Neural cell (in vitro differentiated cells): Measurements from ENCODE around the gene SEMG2. TPM values are rescaled to one million over a fixed set of nuclear protein-coding genes. Genes with fewer than 3 reads are reported as not detected.

Experiments
- H2AFZ ChIP-seq: fragments of 200-600, 300-800 bp; sonication (generic), shearing (Covaris generic); 2 replicates; pipeline ENCODE4 v1.6.0; 2014; ENCODE audit warnings: low read depth, mild to moderate bottlenecking, antibody characterized with exemption, low read length, moderate library complexity
- H3F3A ChIP-seq: fragments of 200-600 bp; shearing (Covaris generic); 2 replicates; pipeline ENCODE4 v1.6.1; 2016; ENCODE audit warnings: mild to moderate bottlenecking, moderate library complexity, mixed read lengths, antibody characterized with exemption, low read length; ENCODE audit not compliant: insufficient read depth, poor library complexity, severe bottlenecking
- H3K27ac ChIP-seq: fragments of 200-600, 300-800 bp; sonication (generic), shearing (Covaris generic); 2 replicates; pipeline ENCODE4 v1.5.1; 2014; ENCODE audit warnings: mild to moderate bottlenecking, low read length, moderate library complexity
- H3K27me3 ChIP-seq: fragments of 300-800, 200-600 bp; sonication (generic), shearing (Covaris generic); 2 replicates; pipeline ENCODE4 v1.6.0; 2014; ENCODE audit warnings: mild to moderate bottlenecking, low read depth, low read length, moderate library complexity; ENCODE audit not compliant: insufficient read depth
- H3K36me3 ChIP-seq: fragments of 300-800, 200-600 bp; sonication (generic), shearing (Covaris generic); 2 replicates; pipeline ENCODE4 v1.5.1; 2014; ENCODE audit warnings: mild to moderate bottlenecking, antibody characterized with exemption, low read length, moderate library complexity; ENCODE audit not compliant: insufficient read depth
- H3K4me2 ChIP-seq: fragments of 300-800, 200-600 bp; sonication (generic), shearing (Covaris generic); 2 replicates; pipeline ENCODE4 v1.6.0; 2014; ENCODE audit warnings: mild to moderate bottlenecking, low read length
- H3K4me3 ChIP-seq: fragments of 300-800, 200-600 bp; sonication (generic), shearing (Covaris generic); 2 replicates; pipeline ENCODE4 v1.5.1; 2014; ENCODE audit warnings: mild to moderate bottlenecking, low read length, moderate library complexity
- H3K79me2 ChIP-seq: fragments of 200-600 bp; shearing (Covaris generic); replicated peaks from 2 replicates; pipeline ENCODE4 v1.6.0; 2014; ENCODE audit warnings: mild to moderate bottlenecking, low read length, moderate library complexity; ENCODE audit not compliant: insufficient read depth
- H3K9ac ChIP-seq: fragments of 300-800, 200-600 bp; sonication (generic), shearing (Covaris generic); 2 replicates; pipeline ENCODE4 v1.6.1; 2016; ENCODE audit warnings: mild to moderate bottlenecking, low read length, mixed read lengths
- H3K9me2 ChIP-seq: fragments of 200-600 bp; shearing (Covaris generic); 2 replicates; pipeline ENCODE4 v1.6.1; 2016; ENCODE audit warnings: mild to moderate bottlenecking, low read length, mixed read lengths; ENCODE audit not compliant: insufficient read depth
- H3K9me3 ChIP-seq: fragments of 200-600, 300-800 bp; sonication (generic), shearing (Covaris generic); 2 replicates; pipeline ENCODE4 v1.6.1; 2016; ENCODE audit warnings: mild to moderate bottlenecking, mixed run types, low read length, moderate library complexity, mixed read lengths
- H4K20me1 ChIP-seq: fragments of 200-600 bp; shearing (Covaris generic); 2 replicates; pipeline ENCODE4 v1.6.1; 2016; ENCODE audit warnings: mild to moderate bottlenecking, mixed run types; ENCODE audit not compliant: insufficient read depth
- CTCF ChIP-seq: fragments of 450-650 bp; IDR thresholded peaks from 2 replicates; pipeline ENCODE4 v1.5.1; 2014; ENCODE audit warnings: antibody characterized with exemption, mild to moderate bottlenecking, moderate library complexity; ENCODE audit not compliant: poor library complexity, severe bottlenecking
- EP300 ChIP-seq: fragments of 450-650 bp; conservative IDR thresholded peaks from 2 replicates; pipeline ENCODE4 v1.6.1; 2014; ENCODE audit warnings: antibody characterized with exemption, mild to moderate bottlenecking, moderate library complexity; ENCODE audit not compliant: poor library complexity, severe bottlenecking
- EZH2 ChIP-seq: fragments of 200-600, 300-800 bp; shearing (Covaris generic), sonication (generic); IDR thresholded peaks from 2 replicates; pipeline ENCODE4 v1.6.1; 2014; ENCODE audit warnings: antibody characterized with exemption, low read length, borderline replicate concordance, mild to moderate bottlenecking; ENCODE audit not compliant: insufficient read depth, poor library complexity, severe bottlenecking
- MXI1 ChIP-seq: fragments of 450-650 bp; conservative IDR thresholded peaks from 2 replicates; pipeline ENCODE4 v1.6.1; 2014; ENCODE audit warnings: antibody characterized with exemption, mild to moderate bottlenecking; ENCODE audit not compliant: poor library complexity, severe bottlenecking
- POLR2AphosphoS5 ChIP-seq: IDR thresholded peaks from 2 replicates; pipeline ENCODE4 v1.6.1; 2012
- RAD21 ChIP-seq: fragments of 450-650 bp; conservative IDR thresholded peaks from 2 replicates; pipeline ENCODE4 v1.6.1; 2014; ENCODE audit warnings: antibody characterized with exemption, mild to moderate bottlenecking, moderate library complexity
- SMC3 ChIP-seq: fragments of 450-650 bp; conservative IDR thresholded peaks from 2 replicates; pipeline ENCODE4 v1.6.1; 2014; ENCODE audit warnings: antibody characterized with exemption, mild to moderate bottlenecking, moderate library complexity; ENCODE audit not compliant: poor library complexity
- TAF1 ChIP-seq: IDR thresholded peaks from 2 replicates; pipeline ENCODE4 v1.6.1; 2012; ENCODE audit warnings: low read depth
- polyA plus RNA-seq: library from polyadenylated mRNA; depleted of rRNA; stranded (reverse); fragments of >200 nt; gene quantifications from 2 replicates; pipeline ENCODE4 v1.2.3, GENCODE V29; 2014
- TF ChIP-seq, protein P1 (sequence below): IDR thresholded peaks from 2 replicates; pipeline ENCODE4 v1.6.1; 2012; ENCODE audit warnings: borderline replicate concordance

The SEMG2 gene
- polyA plus RNA-seq, 1 donor from 2014 or later: not detected

DNA sequence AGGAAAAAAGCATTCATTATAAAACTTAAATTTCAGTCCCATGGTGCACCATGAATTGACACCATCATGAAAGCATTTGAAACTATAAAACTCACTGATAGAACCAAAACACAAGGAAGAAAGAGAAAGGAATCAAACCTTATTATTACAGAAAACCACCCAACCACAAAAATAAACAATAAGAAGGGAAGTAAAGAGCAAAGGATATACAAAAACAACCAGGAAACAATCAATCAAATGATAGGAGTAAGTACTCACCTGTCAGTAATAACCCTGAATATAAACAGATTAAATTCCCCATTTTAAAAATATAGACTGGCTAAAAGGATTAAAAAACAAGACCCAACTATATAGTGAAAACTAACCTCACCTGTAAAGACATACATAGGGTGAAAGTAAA, 27.4 kb downstream of the SEMG2 start:
- Histone ChIP-seq H3K9me2 (no peaks in the 10 kb centered on the region), H3K9ac (no peak overlapping the region), H3K36me3 (no peaks in the 10 kb centered on the region), H3K27ac (no peak overlapping the region), H3K4me2 (no peak overlapping the region), H3K27me3 (no peaks in the 10 kb centered on the region), H3F3A (no peaks in the 10 kb centered on the region), H3K9me3 (no peaks in the 10 kb centered on the region), H4K20me1 (no peaks in the 10 kb centered on the region), H3K4me3 (no peak overlapping the region), H3K79me2 (no peaks in the 10 kb centered on the region), H2AFZ (no peak overlapping the region)
- TF ChIP-seq, protein P1, sequence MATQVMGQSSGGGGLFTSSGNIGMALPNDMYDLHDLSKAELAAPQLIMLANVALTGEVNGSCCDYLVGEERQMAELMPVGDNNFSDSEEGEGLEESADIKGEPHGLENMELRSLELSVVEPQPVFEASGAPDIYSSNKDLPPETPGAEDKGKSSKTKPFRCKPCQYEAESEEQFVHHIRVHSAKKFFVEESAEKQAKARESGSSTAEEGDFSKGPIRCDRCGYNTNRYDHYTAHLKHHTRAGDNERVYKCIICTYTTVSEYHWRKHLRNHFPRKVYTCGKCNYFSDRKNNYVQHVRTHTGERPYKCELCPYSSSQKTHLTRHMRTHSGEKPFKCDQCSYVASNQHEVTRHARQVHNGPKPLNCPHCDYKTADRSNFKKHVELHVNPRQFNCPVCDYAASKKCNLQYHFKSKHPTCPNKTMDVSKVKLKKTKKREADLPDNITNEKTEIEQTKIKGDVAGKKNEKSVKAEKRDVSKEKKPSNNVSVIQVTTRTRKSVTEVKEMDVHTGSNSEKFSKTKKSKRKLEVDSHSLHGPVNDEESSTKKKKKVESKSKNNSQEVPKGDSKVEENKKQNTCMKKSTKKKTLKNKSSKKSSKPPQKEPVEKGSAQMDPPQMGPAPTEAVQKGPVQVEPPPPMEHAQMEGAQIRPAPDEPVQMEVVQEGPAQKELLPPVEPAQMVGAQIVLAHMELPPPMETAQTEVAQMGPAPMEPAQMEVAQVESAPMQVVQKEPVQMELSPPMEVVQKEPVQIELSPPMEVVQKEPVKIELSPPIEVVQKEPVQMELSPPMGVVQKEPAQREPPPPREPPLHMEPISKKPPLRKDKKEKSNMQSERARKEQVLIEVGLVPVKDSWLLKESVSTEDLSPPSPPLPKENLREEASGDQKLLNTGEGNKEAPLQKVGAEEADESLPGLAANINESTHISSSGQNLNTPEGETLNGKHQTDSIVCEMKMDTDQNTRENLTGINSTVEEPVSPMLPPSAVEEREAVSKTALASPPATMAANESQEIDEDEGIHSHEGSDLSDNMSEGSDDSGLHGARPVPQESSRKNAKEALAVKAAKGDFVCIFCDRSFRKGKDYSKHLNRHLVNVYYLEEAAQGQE: no peak
- TF ChIP-seq MXI1: no peak
- no peak for TF ChIP-seq RAD21
- no peak for TF ChIP-seq POLR2AphosphoS5
- TF ChIP-seq EP300: no peak
- TF ChIP-seq CTCF: no peak
- TF ChIP-seq TAF1: no peak
- no peak for TF ChIP-seq EZH2
- TF ChIP-seq SMC3: no peak

DNA sequence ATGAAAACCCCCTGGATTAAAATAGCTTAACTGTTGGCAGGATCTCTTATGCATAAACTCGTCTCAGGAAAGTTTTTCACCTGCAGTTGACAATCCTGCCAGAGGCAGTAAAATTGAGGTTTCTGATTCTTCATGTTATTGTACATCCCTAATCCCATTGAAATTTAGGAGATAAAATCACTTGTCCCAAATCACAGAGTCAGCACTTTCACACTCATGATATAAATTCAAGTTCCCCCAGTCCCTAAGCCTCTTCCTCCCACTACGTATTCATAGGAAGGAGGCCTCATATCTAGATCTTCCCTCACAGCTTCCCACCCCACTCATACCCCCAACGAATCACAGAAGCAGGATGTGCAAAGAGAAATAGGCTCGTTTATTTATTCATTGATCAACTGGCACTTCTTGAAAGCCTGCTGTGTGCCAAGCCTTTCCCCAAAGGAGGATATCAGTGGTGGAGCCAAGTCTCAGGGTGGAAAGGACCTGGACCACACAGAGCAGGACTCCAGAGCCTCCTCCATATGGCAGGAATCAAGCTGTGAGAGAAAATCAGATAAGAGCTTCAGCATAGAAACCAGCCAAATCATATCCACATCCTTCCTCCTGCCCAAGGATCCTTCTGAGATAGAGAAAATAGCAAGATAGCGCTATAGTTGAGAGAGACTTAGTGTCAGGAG, 30.8 kb downstream of the SEMG2 start:
- H3K4me3 ChIP-seq: no peak overlapping the region
- no peaks in the 10 kb centered on the region for H4K20me1 ChIP-seq
- TF ChIP-seq POLR2AphosphoS5 (no peak), EP300 (no peak), SMC3 (no peak), CTCF (no peak), RAD21 (no peak)
- TF ChIP-seq, protein P1: no peak

More for the DNA sequence above, 30.8 kb downstream of the SEMG2 start:
- Histone ChIP-seq H3K9me2 (no peaks in the 10 kb centered on the region), H3K9ac (no peak overlapping the region), H3K4me2 (no peak overlapping the region), H3K27me3 (no peaks in the 10 kb centered on the region), H3F3A (no peaks in the 10 kb centered on the region), H3K79me2 (no peaks in the 10 kb centered on the region), H3K36me3 (no peaks in the 10 kb centered on the region), H2AFZ (no peak overlapping the region), H3K9me3 (no peaks in the 10 kb centered on the region), H3K27ac (no peak overlapping the region)
